ENCODE data around the gene SMARCD3. TPM values are rescaled to one million over a fixed set of nuclear protein-coding genes. Genes with fewer than 3 reads are reported as not detected.

Gene SMARCD3
- total and polyA plus RNA-seq, 7 donors, result 4.2 to 63.1 (median 38.8) TPM

DNA sequence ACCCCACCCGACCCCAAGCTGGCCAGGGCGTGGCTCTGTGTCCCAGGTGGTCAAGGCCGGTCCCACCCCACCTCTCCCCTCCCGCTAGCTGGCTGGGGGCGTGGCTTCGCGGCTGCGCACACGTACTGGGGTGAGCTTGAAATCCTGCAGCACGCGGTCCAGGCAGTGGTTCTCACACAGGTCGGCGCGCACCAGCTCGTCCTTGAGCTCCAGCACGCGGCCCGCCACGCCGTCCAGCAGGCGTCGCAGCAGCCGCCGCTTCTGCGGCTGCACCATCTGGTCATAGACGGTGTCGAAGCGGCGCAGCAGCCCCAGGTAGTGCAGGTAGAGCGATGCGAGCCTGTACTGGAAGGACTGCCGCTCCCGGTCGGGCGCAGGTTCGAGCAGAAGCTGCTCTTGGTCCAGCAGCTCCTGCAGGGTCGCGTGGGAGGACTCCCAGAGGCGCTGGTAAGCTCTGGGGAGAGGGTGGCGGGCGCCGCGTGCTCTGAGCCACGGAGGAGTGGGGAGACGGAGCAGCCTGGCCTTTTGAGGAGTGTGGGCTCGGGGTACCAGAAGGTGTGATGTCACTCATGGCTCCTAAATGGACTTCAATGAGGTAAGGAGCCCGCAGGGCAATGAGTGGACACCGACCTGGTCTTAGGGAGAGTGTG is 44.0 kb downstream of the SMARCD3 start:
- H3K27ac ChIP-seq, result no peak overlapping the region
- 61 to 75% methylated on average over 48 of the region's 48 CpGs for whole genome bisulfite sequencing, 2 donors
- H3K4me3 ChIP-seq, result no peak overlapping the region
- H3K27me3 ChIP-seq, result peaks cover 0 to 30% (median 0%) of the 10 kb centered on the region in 3 donors
- H3K4me1 ChIP-seq, result peaks cover 0 to 4% (median 3%) of the 10 kb centered on the region in 4 donors
- intact Hi-C loops (cut with DNase I), result no loop called here
- H3K36me3 ChIP-seq, result no peaks in the 10 kb centered on the region
- no peaks in the 10 kb centered on the region for H3K9me3 ChIP-seq
- TF ChIP-seq POLR2AphosphoS5 (IDR thresholded peaks at IDR 0.05) (no peak), EP300 (IDR thresholded peaks at IDR 0.05) (no peak), POLR2A (IDR thresholded peaks at IDR 0.05) (no peak)
- TF ChIP-seq, protein P1, sequence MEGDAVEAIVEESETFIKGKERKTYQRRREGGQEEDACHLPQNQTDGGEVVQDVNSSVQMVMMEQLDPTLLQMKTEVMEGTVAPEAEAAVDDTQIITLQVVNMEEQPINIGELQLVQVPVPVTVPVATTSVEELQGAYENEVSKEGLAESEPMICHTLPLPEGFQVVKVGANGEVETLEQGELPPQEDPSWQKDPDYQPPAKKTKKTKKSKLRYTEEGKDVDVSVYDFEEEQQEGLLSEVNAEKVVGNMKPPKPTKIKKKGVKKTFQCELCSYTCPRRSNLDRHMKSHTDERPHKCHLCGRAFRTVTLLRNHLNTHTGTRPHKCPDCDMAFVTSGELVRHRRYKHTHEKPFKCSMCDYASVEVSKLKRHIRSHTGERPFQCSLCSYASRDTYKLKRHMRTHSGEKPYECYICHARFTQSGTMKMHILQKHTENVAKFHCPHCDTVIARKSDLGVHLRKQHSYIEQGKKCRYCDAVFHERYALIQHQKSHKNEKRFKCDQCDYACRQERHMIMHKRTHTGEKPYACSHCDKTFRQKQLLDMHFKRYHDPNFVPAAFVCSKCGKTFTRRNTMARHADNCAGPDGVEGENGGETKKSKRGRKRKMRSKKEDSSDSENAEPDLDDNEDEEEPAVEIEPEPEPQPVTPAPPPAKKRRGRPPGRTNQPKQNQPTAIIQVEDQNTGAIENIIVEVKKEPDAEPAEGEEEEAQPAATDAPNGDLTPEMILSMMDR (IDR thresholded peaks at IDR 0.05), result no peak
- DNase-seq, result no peak

DNA sequence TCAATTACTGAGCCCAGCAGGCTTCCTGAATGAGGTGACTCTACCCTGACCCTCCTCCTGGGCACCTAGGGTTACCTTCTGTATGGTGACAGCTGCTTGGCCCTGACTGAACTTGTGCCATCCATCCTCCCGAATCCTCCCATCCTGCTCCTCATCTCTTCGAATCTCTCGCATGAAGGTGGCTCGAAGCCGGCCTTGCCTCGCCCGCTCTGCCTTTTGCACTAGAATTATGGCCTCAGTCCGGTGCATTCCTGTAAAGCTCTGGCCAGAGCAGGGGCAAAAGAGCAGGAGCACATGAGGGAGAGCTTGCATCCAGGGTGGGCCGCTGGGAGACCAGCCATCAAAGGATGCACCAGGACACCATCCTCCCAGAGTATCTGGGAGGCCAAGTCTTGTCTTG is 45.7 kb downstream of the SMARCD3 start:
- intact Hi-C loops (cut with DNase I), result no loop called here
- Histone ChIP-seq H3K4me1 (peaks cover 0 to 11% (median 9%) of the 10 kb centered on the region in 4 donors), H3K9me3 (no peaks in the 10 kb centered on the region), H3K36me3 (no peaks in the 10 kb centered on the region), H3K4me3 (no peak overlapping the region), H3K27me3 (peaks cover 0 to 30% (median 0%) of the 10 kb centered on the region in 3 donors), H3K27ac (no peak overlapping the region)
- TF ChIP-seq POLR2AphosphoS5 (IDR thresholded peaks at IDR 0.05) (no peak), EP300 (IDR thresholded peaks at IDR 0.05) (no peak), POLR2A (IDR thresholded peaks at IDR 0.05) (no peak)
- TF ChIP-seq, protein P1 (IDR thresholded peaks at IDR 0.05), result no peak
- DNase-seq, result no peak
- WGBS, 2 donors, result 87 to 94% methylated on average over 9 of the region's 9 CpGs

DNA sequence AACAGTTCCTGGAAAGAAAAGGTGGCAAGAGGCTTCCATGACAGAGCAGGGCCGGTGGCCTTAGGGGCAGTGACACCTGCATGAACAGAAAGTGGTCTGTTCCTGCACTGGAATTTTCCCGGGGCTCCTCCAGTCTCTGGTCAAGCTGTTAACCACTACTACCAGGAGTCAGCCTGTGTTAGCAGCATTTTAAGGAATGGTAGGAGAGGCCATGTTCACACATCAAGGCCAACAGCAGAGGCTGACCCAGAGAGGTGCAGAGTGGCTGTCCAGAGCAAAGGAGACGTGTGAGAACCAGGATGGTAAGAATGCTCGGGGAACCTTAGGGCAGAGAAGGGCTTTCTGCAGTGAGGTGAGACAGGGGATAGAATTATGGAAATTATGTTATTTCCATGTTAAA is 46.7 kb downstream of the SMARCD3 start:
- no peak overlapping the region for H3K4me3 ChIP-seq
- peaks cover 0 to 11% (median 9%) of the 10 kb centered on the region in 4 donors for H3K4me1 ChIP-seq
- no peak for TF ChIP-seq POLR2A (IDR thresholded peaks at IDR 0.05)
- no peak for TF ChIP-seq EP300 (IDR thresholded peaks at IDR 0.05)
- TF ChIP-seq POLR2AphosphoS5 (IDR thresholded peaks at IDR 0.05), result no peak
- TF ChIP-seq, protein P1 (IDR thresholded peaks at IDR 0.05), result no peak
- no peak overlapping the region for H3K27ac ChIP-seq
- intact Hi-C loops (cut with DNase I), result no loop called here
- WGBS, 2 donors, result 81 to 90% methylated on average over 4 of the region's 4 CpGs
- DNase-seq, result no peak
- no peaks in the 10 kb centered on the region for H3K36me3 ChIP-seq
- no peaks in the 10 kb centered on the region for H3K9me3 ChIP-seq
- peaks cover 0 to 30% (median 0%) of the 10 kb centered on the region in 3 donors for H3K27me3 ChIP-seq

DNA sequence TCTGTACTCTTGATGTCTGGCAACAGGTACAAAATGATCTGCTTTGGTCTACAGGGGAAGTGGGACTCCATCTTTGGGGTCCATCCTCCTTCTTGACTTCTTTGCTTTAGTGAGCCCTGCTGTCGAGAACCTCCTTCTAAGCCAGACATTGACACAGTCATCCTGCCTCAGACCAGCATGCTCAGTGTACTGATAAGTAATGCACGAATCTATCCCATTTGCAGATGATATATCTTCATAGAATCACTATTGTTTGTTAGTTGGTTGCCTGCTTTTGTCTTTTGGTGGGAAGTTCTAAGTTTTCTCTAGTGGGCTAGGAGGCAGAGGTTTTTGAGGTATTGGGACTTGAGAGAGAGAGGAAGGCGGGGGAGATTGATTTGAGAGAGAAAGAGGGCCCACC is 47.1 kb downstream of the SMARCD3 start:
- Histone ChIP-seq H3K4me3 (no peak overlapping the region), H3K9me3 (no peaks in the 10 kb centered on the region), H3K27me3 (peaks cover 0 to 30% (median 0%) of the 10 kb centered on the region in 3 donors), H3K27ac (no peak overlapping the region), H3K36me3 (no peaks in the 10 kb centered on the region), H3K4me1 (peaks cover 0 to 11% (median 9%) of the 10 kb centered on the region in 4 donors)
- TF ChIP-seq POLR2A (IDR thresholded peaks at IDR 0.05), result no peak
- TF ChIP-seq, protein P1 (IDR thresholded peaks at IDR 0.05), result no peak
- TF ChIP-seq EP300 (IDR thresholded peaks at IDR 0.05), result no peak
- TF ChIP-seq POLR2AphosphoS5 (IDR thresholded peaks at IDR 0.05), result no peak
- WGBS, 2 donors, result 79 to 87% methylated on average over 3 of the region's 3 CpGs
- intact Hi-C loops (cut with DNase I), result no loop called here
- no peak for DNase-seq
